Type B pancreatic cell (in vitro differentiated cells): ENCODE results near the gene RASL10B. TPM values are rescaled to one million over a fixed set of nuclear protein-coding genes. Genes with fewer than 3 reads are reported as not detected.

Experiments used
- DNase-seq: peaks from one replicate; pipeline ENCODE4 v3.0.0; 2021; ENCODE audit warnings: mixed read lengths; ENCODE audit not compliant: unreplicated experiment; ENCODE audit errors: extremely low spot score
- H3K27ac Mint-ChIP-seq: 2 replicates; pipeline ENCODE4 v1.8.0; 2021; ENCODE audit warnings: mild to moderate bottlenecking, mixed read lengths
- H3K27me3 Mint-ChIP-seq: 2 replicates; pipeline ENCODE4 v1.8.0; 2021; ENCODE audit warnings: mixed read lengths
- H3K36me3 Mint-ChIP-seq: 2 replicates; pipeline ENCODE4 v1.8.0; 2021; ENCODE audit warnings: mixed read lengths
- H3K4me1 Mint-ChIP-seq: one replicate; pipeline ENCODE4 v1.8.0; 2021; ENCODE audit warnings: mixed read lengths; ENCODE audit not compliant: unreplicated experiment
- H3K4me3 Mint-ChIP-seq: 2 replicates; pipeline ENCODE4 v1.8.0; 2021; ENCODE audit warnings: mild to moderate bottlenecking, mixed read lengths
- H3K9me3 Mint-ChIP-seq: 2 replicates; pipeline ENCODE4 v1.8.0; 2021; ENCODE audit warnings: mixed read lengths
- total RNA-seq: library from RNA; stranded (reverse); gene quantifications from 2 replicates; pipeline ENCODE4 v1.2.1, GENCODE V29; 2021; ENCODE audit warnings: low replicate concordance
- TF ChIP-seq, protein P1 (sequence below): fragments of 200-600 bp; sonication (generic); conservative IDR thresholded peaks from 2 replicates; pipeline ENCODE4 v1.5.0; 2021; ENCODE audit warnings: antibody characterized with exemption, mild to moderate bottlenecking

Gene RASL10B
- total RNA-seq, 1 donor from 2014 or later: 29.4 TPM

- peaks cover 10% of the 10 kb centered on the region for H3K4me1 Mint-ChIP-seq
- TF ChIP-seq, protein P1, sequence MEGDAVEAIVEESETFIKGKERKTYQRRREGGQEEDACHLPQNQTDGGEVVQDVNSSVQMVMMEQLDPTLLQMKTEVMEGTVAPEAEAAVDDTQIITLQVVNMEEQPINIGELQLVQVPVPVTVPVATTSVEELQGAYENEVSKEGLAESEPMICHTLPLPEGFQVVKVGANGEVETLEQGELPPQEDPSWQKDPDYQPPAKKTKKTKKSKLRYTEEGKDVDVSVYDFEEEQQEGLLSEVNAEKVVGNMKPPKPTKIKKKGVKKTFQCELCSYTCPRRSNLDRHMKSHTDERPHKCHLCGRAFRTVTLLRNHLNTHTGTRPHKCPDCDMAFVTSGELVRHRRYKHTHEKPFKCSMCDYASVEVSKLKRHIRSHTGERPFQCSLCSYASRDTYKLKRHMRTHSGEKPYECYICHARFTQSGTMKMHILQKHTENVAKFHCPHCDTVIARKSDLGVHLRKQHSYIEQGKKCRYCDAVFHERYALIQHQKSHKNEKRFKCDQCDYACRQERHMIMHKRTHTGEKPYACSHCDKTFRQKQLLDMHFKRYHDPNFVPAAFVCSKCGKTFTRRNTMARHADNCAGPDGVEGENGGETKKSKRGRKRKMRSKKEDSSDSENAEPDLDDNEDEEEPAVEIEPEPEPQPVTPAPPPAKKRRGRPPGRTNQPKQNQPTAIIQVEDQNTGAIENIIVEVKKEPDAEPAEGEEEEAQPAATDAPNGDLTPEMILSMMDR: no peak
- H3K9me3 Mint-ChIP-seq: no peaks in the 10 kb centered on the region
- no peak overlapping the region for H3K27ac Mint-ChIP-seq
- no peak for DNase-seq
- peaks cover 7% of the 10 kb centered on the region for H3K36me3 Mint-ChIP-seq
- H3K4me3 Mint-ChIP-seq: no peak overlapping the region
- H3K27me3 Mint-ChIP-seq: peaks cover 23% of the 10 kb centered on the region
Observed at GRCh38 chr17:35735036-35735805, 3.8 kb downstream of the RASL10B start.

GRCh38 chr17:35736236-35736635 lies 4.8 kb downstream of the RASL10B start:
- Mint-ChIP-seq H3K36me3 (peaks cover 7% of the 10 kb centered on the region), H3K27ac (no peak overlapping the region), H3K9me3 (no peaks in the 10 kb centered on the region), H3K4me3 (no peak overlapping the region), H3K4me1 (peaks cover under 1% of the 10 kb centered on the region), H3K27me3 (peaks cover 22% of the 10 kb centered on the region)
- DNase-seq: no peak
- TF ChIP-seq, protein P1: no peak

DNA sequence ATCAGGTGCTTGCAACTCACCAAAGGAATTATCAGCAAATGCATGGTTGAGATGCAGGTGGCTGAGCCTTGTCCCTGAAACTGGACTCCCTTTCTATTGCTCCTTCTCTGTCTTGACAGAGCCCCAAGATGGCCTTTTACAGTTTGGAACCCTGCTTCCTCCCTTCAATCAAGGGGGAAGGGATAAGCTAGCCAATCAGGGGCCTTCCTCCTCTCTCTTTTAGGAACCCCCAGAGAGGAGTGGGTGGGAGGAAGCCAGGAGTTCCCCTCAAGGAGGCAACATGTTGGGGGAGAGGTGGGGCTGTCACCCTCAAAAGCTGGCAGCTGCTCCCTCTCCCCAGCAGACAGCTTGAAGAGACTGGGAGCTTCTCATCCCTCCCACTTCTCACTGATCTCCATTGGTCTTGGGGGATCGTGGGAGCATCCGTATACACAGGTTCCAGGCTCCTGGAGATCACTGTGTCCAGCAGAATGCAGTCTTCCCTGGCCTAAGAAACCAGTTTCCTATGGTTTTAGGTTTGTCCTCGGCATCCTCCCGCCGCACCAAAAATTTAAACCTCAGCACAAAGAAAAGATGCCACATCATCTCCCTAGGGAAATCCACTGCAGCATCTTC lies 7.2 kb downstream of the RASL10B start:
- Mint-ChIP-seq H3K36me3 (peaks cover 7% of the 10 kb centered on the region), H3K4me1 (no peaks in the 10 kb centered on the region), H3K27me3 (peaks cover 37% of the 10 kb centered on the region), H3K27ac (no peak overlapping the region), H3K9me3 (no peaks in the 10 kb centered on the region), H3K4me3 (no peak overlapping the region)
- DNase-seq: no peak
- TF ChIP-seq, protein P1: no peak

- H3K27ac Mint-ChIP-seq: no peak overlapping the region
- no peaks in the 10 kb centered on the region for H3K4me1 Mint-ChIP-seq
- TF ChIP-seq, protein P1: no peak
- H3K36me3 Mint-ChIP-seq: peaks cover 7% of the 10 kb centered on the region
- peaks cover 40% of the 10 kb centered on the region for H3K27me3 Mint-ChIP-seq
- no peaks in the 10 kb centered on the region for H3K9me3 Mint-ChIP-seq
- H3K4me3 Mint-ChIP-seq: no peak overlapping the region
- no peak for DNase-seq
Observed at GRCh38 chr17:35740216-35740615, 8.8 kb downstream of the RASL10B start.

DNA sequence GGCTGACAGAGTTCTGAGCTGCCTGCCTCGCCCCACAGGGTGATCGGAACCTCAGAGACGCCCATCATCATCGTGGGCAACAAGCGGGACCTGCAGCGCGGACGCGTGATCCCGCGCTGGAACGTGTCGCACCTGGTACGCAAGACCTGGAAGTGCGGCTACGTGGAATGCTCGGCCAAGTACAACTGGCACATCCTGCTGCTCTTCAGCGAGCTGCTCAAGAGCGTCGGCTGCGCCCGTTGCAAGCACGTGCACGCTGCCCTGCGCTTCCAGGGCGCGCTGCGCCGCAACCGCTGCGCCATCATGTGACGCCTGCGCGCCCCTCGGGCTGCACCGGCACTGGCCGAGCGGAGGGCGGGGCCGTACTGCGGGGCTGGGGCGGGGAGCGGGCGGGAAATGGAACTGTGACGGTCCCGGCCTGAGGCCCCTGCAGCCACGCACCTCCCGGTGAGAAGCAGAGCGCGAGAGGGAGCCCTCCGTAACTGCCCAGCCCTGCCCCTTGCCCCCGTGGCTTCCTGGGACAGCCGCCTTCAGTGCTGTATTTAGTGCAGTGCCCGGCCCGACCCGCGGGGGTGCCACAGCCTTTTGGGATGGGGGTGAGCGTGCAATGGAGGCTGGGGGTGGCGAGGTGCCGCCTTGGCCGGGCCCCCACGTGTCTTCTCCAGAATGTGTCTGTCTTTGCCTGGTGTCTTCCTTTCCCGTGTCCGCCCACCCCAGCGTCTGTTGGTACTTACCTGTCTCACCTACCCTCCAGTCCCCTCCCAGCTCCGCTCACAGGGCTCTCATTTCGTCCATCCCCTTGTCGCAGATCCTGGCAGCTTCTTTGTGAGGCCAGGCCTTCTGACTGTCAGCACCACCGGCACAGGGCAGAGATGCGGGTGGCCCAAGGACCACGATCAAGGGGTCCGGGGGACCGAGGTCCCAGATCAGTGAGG lies 9.8 kb downstream of the RASL10B start:
- Mint-ChIP-seq H3K4me3 (peak overlapping the region; percentile 64), H3K27me3 (peaks cover 40% of the 10 kb centered on the region), H3K27ac (no peak overlapping the region), H3K9me3 (no peaks in the 10 kb centered on the region), H3K36me3 (peaks cover 7% of the 10 kb centered on the region), H3K4me1 (no peaks in the 10 kb centered on the region)
- TF ChIP-seq, protein P1: peak; percentile 29
- no peak for DNase-seq
